ENCODE data around the gene CAMK2G. TPM values are rescaled to one million over a fixed set of nuclear protein-coding genes. Genes with fewer than 3 reads are reported as not detected.

The CAMK2G gene
- polyA plus RNA-seq, 1 of the 3 experiments (the other 2 are of a cell fraction) = 41.4 TPM

GRCh38 chr10:73785211-73785720, 89.1 kb downstream of the CAMK2G start, which contains the start of gene ZSWIM8:
Gene ZSWIM8 (plus strand): TSS chr10:73785606. CDS start chr10:73785879, 273 bp downstream.
- peak; percentile 95 for DNase-seq
- ChIA-PET CTCF (interaction anchor here (1.1 to 2.1 kb wide), 4 partner anchors 13 to 41 kb away, joined by 3 to 8 read pairs (median 6); a partner anchor contains a TSS), POLR2A (interaction anchor here (2.8 to 4.0 kb wide), 2 partner anchors 13 to 14 kb away, joined by 13 to 22 read pairs; a partner anchor contains a TSS)
- WGBS (ENCODE audit: low lambda C conversion rate) = under 1% methylated on average over 21 of the region's 36 CpGs
- H2AFZ ChIP-seq (ENCODE audit: low read depth) = peak within 1 kb of the TSS; percentile 58
- H3K9me3 ChIP-seq = no peaks in the 10 kb centered on the region
- peaks cover 9% of the 10 kb centered on the region for H3F3A ChIP-seq (replicated peaks; ENCODE audit: insufficient read depth)
- peak within 1 kb of the TSS; percentile 93 to 98 for H3K4me3 ChIP-seq (ENCODE audit: low read depth in 2 of 2, low read length in 1 of 2)
- H3K9ac ChIP-seq = peak within 1 kb of the TSS; percentile 86
- peak within 1 kb of the TSS; percentile 97 for H3K4me2 ChIP-seq
- peaks cover 3 to 18% of the 10 kb centered on the region in 2 experiments for H3K36me3 ChIP-seq (replicated peaks in 1 of 2; ENCODE audit: control insufficient read depth in 1 of 2, insufficient read depth in 2 of 2, low read length in 1 of 2)
- H4K20me1 ChIP-seq (ENCODE audit: insufficient read depth) = peaks cover 26% of the 10 kb centered on the region
- no peaks in the 10 kb centered on the region for H3K9me2 ChIP-seq
- peaks cover 0 to 22% of the 10 kb centered on the region in 2 experiments; a peak in 3 of 4 replicates for H3K4me1 ChIP-seq (ENCODE audit: control insufficient read depth in 1 of 2, insufficient read depth in 2 of 2, low read depth in 1 of 2, low read length in 1 of 2)
- no peaks in the 10 kb centered on the region for H3K27me3 ChIP-seq (ENCODE audit: insufficient read depth)
- H3K27ac ChIP-seq (ENCODE audit: low read depth in 2 of 2, low read length in 1 of 2) = peak within 1 kb of the TSS; percentile 83 to 95
- peaks cover 84% of the 10 kb centered on the region for H3K79me2 ChIP-seq (ENCODE audit: insufficient read depth)
- TF ChIP-seq, protein P1, sequence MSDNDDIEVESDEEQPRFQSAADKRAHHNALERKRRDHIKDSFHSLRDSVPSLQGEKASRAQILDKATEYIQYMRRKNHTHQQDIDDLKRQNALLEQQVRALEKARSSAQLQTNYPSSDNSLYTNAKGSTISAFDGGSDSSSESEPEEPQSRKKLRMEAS (IDR thresholded peaks at IDR 0.05; ENCODE audit: low read depth) = peak; percentile 78; the same call in 1 of the 2 replicates
- no peak for TF ChIP-seq GATA2 (CRISPR knock-in tag; IDR thresholded peaks at IDR 0.05)
- no peak for TF ChIP-seq RAD21 (IDR thresholded peaks at IDR 0.05; ENCODE audit: low read length)
- TF ChIP-seq TAF1 (IDR thresholded peaks at IDR 0.05; ENCODE audit: borderline replicate concordance, low read depth, low read length) = peak; percentile 52; the same call in 1 of the 2 replicates
- no peak for TF ChIP-seq SMC3 (IDR thresholded peaks at IDR 0.05; ENCODE audit: low read depth, low read length)
- no peak for TF ChIP-seq NRF1 (IDR thresholded peaks at IDR 0.05; ENCODE audit: low read depth, low read length)
- 0 out of 2 replicates have a peak, but pooled peaks have one; percentile 50 for TF ChIP-seq REST (IDR thresholded peaks at IDR 0.05; ENCODE audit: low read depth, low read length)
- TF ChIP-seq TEAD4 (IDR thresholded peaks at IDR 0.05; ENCODE audit: borderline replicate concordance, insufficient read depth) = no peak
- TF ChIP-seq NFIC (IDR thresholded peaks at IDR 0.05; ENCODE audit: borderline replicate concordance) = no peak
- TF ChIP-seq MEF2A (IDR thresholded peaks at IDR 0.05; ENCODE audit: borderline replicate concordance, low read depth) = no peak
- TF ChIP-seq, protein P2, sequence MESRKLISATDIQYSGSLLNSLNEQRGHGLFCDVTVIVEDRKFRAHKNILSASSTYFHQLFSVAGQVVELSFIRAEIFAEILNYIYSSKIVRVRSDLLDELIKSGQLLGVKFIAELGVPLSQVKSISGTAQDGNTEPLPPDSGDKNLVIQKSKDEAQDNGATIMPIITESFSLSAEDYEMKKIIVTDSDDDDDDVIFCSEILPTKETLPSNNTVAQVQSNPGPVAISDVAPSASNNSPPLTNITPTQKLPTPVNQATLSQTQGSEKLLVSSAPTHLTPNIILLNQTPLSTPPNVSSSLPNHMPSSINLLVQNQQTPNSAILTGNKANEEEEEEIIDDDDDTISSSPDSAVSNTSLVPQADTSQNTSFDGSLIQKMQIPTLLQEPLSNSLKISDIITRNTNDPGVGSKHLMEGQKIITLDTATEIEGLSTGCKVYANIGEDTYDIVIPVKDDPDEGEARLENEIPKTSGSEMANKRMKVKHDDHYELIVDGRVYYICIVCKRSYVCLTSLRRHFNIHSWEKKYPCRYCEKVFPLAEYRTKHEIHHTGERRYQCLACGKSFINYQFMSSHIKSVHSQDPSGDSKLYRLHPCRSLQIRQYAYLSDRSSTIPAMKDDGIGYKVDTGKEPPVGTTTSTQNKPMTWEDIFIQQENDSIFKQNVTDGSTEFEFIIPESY (IDR thresholded peaks at IDR 0.05; ENCODE audit: borderline replicate concordance, low read depth) = 0 out of 2 replicates have a peak, but pooled peaks have one; percentile 35
- TF ChIP-seq CTCF (IDR thresholded peaks at IDR 0.05) = no peak
- peak; percentile 90 for TF ChIP-seq GABPA (IDR thresholded peaks at IDR 0.05; ENCODE audit: low read depth)
- TF ChIP-seq YY1 (IDR thresholded peaks at IDR 0.05; ENCODE audit: low read depth) = peak; percentile 84; the same call in 1 of the 2 replicates
- TF ChIP-seq TCF12 (IDR thresholded peaks at IDR 0.05) = no peak
- TF ChIP-seq FOXJ3 (CRISPR knock-in tag; IDR thresholded peaks at IDR 0.05) = peak; percentile 48; the same call in 1 of the 2 replicates
- TF ChIP-seq RXRA (IDR thresholded peaks at IDR 0.05; ENCODE audit: borderline replicate concordance, low read depth) = no peak
- TF ChIP-seq RFX5 (IDR thresholded peaks at IDR 0.05; ENCODE audit: low read length) = 0 out of 2 replicates have a peak, but pooled peaks have one; percentile 1
- no peak for TF ChIP-seq EZH2phosphoT487 (IDR thresholded peaks at IDR 0.05; ENCODE audit: borderline replicate concordance, low read depth)
- TF ChIP-seq, protein P3, sequence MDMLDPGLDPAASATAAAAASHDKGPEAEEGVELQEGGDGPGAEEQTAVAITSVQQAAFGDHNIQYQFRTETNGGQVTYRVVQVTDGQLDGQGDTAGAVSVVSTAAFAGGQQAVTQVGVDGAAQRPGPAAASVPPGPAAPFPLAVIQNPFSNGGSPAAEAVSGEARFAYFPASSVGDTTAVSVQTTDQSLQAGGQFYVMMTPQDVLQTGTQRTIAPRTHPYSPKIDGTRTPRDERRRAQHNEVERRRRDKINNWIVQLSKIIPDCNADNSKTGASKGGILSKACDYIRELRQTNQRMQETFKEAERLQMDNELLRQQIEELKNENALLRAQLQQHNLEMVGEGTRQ (IDR thresholded peaks at IDR 0.05; ENCODE audit: borderline replicate concordance, low read depth, low read length) = peak; percentile 50; the same call in 1 of the 2 replicates
- TF ChIP-seq IRF3 (IDR thresholded peaks at IDR 0.05; ENCODE audit: low read depth, low read length) = peak; percentile 15; the same call in 1 of the 2 replicates
- peak; percentile 85 for TF ChIP-seq MXI1 (IDR thresholded peaks at IDR 0.05; ENCODE audit: low read depth, low read length)
- TF ChIP-seq CHD2 (IDR thresholded peaks at IDR 0.05; ENCODE audit: low read length, partially characterized antibody) = peak; percentile 65
